Loucy (cell line): ENCODE results near the gene HACD3.
A peak's percentile ranks its signal among the peaks of the same experiment; 100 is the strongest.

Source experiments
- H2AFZ ChIP-seq: fragments of 200-600 bp; sonication (generic); 2 replicates; pipeline ENCODE4 v1.6.0; 2016; ENCODE audit warnings: antibody characterized with exemption, mild to moderate bottlenecking, low read length, moderate library complexity
- H3F3A ChIP-seq: fragments of 200-600 bp; 2 replicates; pipeline ENCODE4 v1.6.0; 2016; ENCODE audit warnings: antibody characterized with exemption, low read depth, mild to moderate bottlenecking
- H3K27me3 ChIP-seq: fragments of 200-600 bp; sonication (generic); 2 replicates; pipeline ENCODE4 v1.6.1; 2014; ENCODE audit warnings: low read length, mild to moderate bottlenecking; ENCODE audit not compliant: insufficient read depth, poor library complexity, severe bottlenecking
- H3K36me3 ChIP-seq: fragments of 200-600 bp; sonication (generic); 2 replicates; pipeline ENCODE4 v1.6.1; 2016; ENCODE audit warnings: low read length; ENCODE audit not compliant: insufficient read depth
- H3K4me1 ChIP-seq: fragments of 200-600 bp; sonication (generic); 2 replicates; pipeline ENCODE4 v1.5.1; 2014; ENCODE audit warnings: low read length, mild to moderate bottlenecking; ENCODE audit not compliant: insufficient read depth, poor library complexity, severe bottlenecking
- H3K4me2 ChIP-seq: fragments of 200-600 bp; sonication (generic); 2 replicates; pipeline ENCODE4 v1.6.0; 2014; ENCODE audit warnings: antibody characterized with exemption, low read length, low read depth, mild to moderate bottlenecking; ENCODE audit not compliant: poor library complexity, severe bottlenecking
- H3K4me3 ChIP-seq: fragments of 200-600 bp; sonication (generic); 2 replicates; pipeline ENCODE4 v1.5.1; 2014; ENCODE audit warnings: low read length, mild to moderate bottlenecking, mixed read lengths; ENCODE audit not compliant: poor library complexity, severe bottlenecking
- H3K79me2 ChIP-seq: fragments of 200-600 bp; sonication (generic); 2 replicates; pipeline ENCODE4 v1.6.1; 2014; ENCODE audit warnings: low read length; ENCODE audit not compliant: insufficient read depth
- H3K9ac ChIP-seq: fragments of 200-600 bp; sonication (generic); 2 replicates; pipeline ENCODE4 v1.6.0; 2014; ENCODE audit warnings: mild to moderate bottlenecking, low read depth, low read length, moderate library complexity; ENCODE audit not compliant: poor library complexity, severe bottlenecking
- H3K9me2 ChIP-seq: fragments of 200-600 bp; sonication (generic); replicated peaks from 2 replicates; pipeline ENCODE4 v1.6.1; 2016; ENCODE audit warnings: low read depth, low read length, mixed read lengths
- H3K9me3 ChIP-seq: fragments of 200-600 bp; sonication (generic); 2 replicates; pipeline ENCODE4 v1.6.1; 2014; ENCODE audit warnings: mild to moderate bottlenecking, antibody characterized with exemption, low read length, low read depth; ENCODE audit not compliant: insufficient read depth
- H4K20me1 ChIP-seq: fragments of 200-600 bp; sonication (generic); 2 replicates; pipeline ENCODE4 v1.6.0; 2014; ENCODE audit warnings: antibody characterized with exemption, low read length, mild to moderate bottlenecking; ENCODE audit not compliant: insufficient read depth, poor library complexity, severe bottlenecking
- EZH2phosphoT487 ChIP-seq: fragments of 200-600 bp; IDR thresholded peaks from 2 replicates; pipeline ENCODE4 v1.6.1; 2018; ENCODE audit warnings: antibody characterized with exemption, mild to moderate bottlenecking, moderate library complexity, borderline replicate concordance
- TF ChIP-seq, protein P1 (sequence below): fragments of 200-600 bp; sonication (generic); conservative IDR thresholded peaks from 2 replicates; pipeline ENCODE4 v1.5.1; 2014; ENCODE audit warnings: mild to moderate bottlenecking, antibody characterized with exemption, low read length

HACD3 gene

DNA sequence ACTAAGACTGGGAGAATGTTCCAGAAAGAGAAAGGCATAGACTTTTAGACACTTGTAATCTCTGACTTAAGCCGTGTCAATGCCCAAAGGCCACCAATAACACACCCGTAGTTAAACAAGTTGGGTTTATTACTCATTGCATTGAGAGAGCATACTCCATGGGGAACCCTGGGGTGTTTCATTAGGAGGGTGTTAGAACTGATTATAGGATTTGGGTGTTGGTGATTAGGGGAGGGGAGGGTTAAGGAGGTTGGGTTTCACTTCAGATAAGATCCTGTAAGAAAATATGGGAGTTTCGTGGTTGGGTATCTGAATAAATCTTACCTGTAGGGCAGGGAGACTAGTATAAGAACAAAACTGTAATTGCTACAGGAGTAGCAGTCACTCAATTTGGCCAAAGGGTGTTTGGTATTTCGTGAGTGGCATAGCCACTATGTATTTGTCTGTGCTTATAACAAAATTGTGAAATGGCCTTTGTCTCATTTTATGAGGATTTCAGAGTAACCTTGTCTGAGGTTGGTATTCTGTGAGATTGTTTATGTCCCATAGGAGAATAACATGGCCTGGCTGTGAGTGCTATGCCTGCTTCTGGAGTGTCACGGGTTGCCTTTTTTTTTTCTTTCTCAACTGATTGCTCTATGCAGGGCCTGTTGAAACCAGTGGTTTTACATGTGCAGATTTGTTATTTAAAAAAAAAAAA, 2.9 kb downstream of the HACD3 start:
- H3K4me3 ChIP-seq = peak overlapping the region; percentile 97
- peaks cover 56% of the 10 kb centered on the region for H4K20me1 ChIP-seq
- H3K4me1 ChIP-seq = peaks cover 37% of the 10 kb centered on the region
- no peaks in the 10 kb centered on the region for H3F3A ChIP-seq
- no peaks in the 10 kb centered on the region for H3K9me3 ChIP-seq
- peak overlapping the region; percentile 96 for H3K4me2 ChIP-seq
- TF ChIP-seq EZH2phosphoT487 = no peak
- TF ChIP-seq, protein P1, sequence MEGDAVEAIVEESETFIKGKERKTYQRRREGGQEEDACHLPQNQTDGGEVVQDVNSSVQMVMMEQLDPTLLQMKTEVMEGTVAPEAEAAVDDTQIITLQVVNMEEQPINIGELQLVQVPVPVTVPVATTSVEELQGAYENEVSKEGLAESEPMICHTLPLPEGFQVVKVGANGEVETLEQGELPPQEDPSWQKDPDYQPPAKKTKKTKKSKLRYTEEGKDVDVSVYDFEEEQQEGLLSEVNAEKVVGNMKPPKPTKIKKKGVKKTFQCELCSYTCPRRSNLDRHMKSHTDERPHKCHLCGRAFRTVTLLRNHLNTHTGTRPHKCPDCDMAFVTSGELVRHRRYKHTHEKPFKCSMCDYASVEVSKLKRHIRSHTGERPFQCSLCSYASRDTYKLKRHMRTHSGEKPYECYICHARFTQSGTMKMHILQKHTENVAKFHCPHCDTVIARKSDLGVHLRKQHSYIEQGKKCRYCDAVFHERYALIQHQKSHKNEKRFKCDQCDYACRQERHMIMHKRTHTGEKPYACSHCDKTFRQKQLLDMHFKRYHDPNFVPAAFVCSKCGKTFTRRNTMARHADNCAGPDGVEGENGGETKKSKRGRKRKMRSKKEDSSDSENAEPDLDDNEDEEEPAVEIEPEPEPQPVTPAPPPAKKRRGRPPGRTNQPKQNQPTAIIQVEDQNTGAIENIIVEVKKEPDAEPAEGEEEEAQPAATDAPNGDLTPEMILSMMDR = no peak
- H3K36me3 ChIP-seq = no peaks in the 10 kb centered on the region; the same call in 1 of the 2 replicates
- H3K9me2 ChIP-seq = no peaks in the 10 kb centered on the region
- no peak overlapping the region for H2AFZ ChIP-seq
- peaks cover 76% of the 10 kb centered on the region for H3K79me2 ChIP-seq
- H3K9ac ChIP-seq = peak overlapping the region; percentile 98
- no peaks in the 10 kb centered on the region for H3K27me3 ChIP-seq

DNA sequence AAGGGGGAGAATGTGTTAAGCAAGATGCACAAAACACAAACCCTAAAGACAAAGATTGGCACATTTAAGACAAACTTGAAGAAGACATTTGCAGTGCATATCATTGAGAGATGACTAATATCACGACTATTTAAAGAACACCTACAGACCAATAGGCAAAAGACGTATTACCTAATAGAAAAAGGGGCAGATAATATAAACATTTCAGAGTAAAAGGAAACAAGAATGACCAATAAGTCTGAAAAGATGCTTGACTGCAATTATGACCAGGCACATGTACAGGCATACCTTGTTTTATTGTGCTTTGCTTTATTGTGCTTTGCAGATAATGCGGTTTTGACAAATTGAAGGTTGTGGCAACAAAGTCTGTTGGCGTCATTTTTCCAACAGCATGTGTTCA, 4.9 kb downstream of the HACD3 start:
- Histone ChIP-seq H3K79me2 (peaks cover 96% of the 10 kb centered on the region), H3K4me2 (peak overlapping the region; percentile 96), H4K20me1 (peaks cover 73% of the 10 kb centered on the region), H3K9me2 (no peaks in the 10 kb centered on the region), H2AFZ (no peak overlapping the region), H3F3A (no peaks in the 10 kb centered on the region), H3K4me3 (peak overlapping the region; percentile 97), H3K4me1 (peaks cover 53% of the 10 kb centered on the region), H3K9ac (no peak overlapping the region), H3K9me3 (no peaks in the 10 kb centered on the region), H3K36me3 (no peaks in the 10 kb centered on the region; the same call in 1 of the 2 replicates), H3K27me3 (no peaks in the 10 kb centered on the region)
- no peak for TF ChIP-seq EZH2phosphoT487
- TF ChIP-seq, protein P1 = no peak

DNA sequence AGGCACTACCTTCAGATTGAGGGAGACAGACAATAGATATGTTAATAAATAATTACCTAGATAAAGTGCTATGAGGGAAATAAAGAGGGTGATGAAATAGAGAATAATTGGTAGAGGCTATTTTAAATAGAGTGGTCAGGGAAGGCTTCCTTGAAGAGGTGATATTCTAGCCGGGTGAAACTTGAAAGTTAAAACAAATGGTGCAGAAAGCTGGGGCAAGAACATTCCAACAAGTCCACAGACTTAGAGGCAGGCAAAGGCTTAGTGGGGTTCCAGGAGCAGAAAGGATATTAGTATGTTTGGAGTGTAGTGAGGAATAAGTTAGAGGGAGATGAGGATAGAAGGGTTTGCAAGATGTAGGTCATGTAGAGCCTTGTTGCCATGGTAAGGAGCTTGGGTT, 10.1 kb downstream of the HACD3 start:
- H3K4me1 ChIP-seq = peaks cover 38% of the 10 kb centered on the region
- peak overlapping the region; percentile 24 for H3K4me3 ChIP-seq
- TF ChIP-seq, protein P1 = no peak
- no peak for TF ChIP-seq EZH2phosphoT487
- H3K27me3 ChIP-seq = no peaks in the 10 kb centered on the region
- H3F3A ChIP-seq = no peaks in the 10 kb centered on the region
- peak overlapping the region; percentile 36 for H3K4me2 ChIP-seq
- H3K9me2 ChIP-seq = no peaks in the 10 kb centered on the region
- H3K79me2 ChIP-seq = peaks cover 95% of the 10 kb centered on the region
- no peaks in the 10 kb centered on the region; the same call in 1 of the 2 replicates for H3K36me3 ChIP-seq
- H3K9ac ChIP-seq = no peak overlapping the region
- no peak overlapping the region for H2AFZ ChIP-seq
- H3K9me3 ChIP-seq = no peaks in the 10 kb centered on the region
- H4K20me1 ChIP-seq = peaks cover 76% of the 10 kb centered on the region
